GM12878 (cell line): ENCODE results near the gene CFAP45. TPM values are rescaled to one million over a fixed set of nuclear protein-coding genes. Genes with fewer than 3 reads are reported as not detected.

Experiments
- BACH1 ChIP-seq: fragments of 450-650 bp; IDR thresholded peaks from 2 replicates; pipeline ENCODE4 v1.6.1; 2017; ENCODE audit warnings: mild to moderate bottlenecking, borderline replicate concordance
- CREM ChIP-seq: IDR thresholded peaks from 2 replicates; pipeline ENCODE4 v1.6.1; 2014; ENCODE audit warnings: antibody characterized with exemption, low read depth
- EGR1 ChIP-seq, 2 experiments: IDR thresholded peaks; 1 replicate in 1 of 2; 2 replicates in 1 of 2; pipeline ENCODE4 v1.6.1; 2011 to 2012; ENCODE audit warnings: low read depth in 2 of 2, low read length in 2 of 2, borderline replicate concordance in 1 of 2, mild to moderate bottlenecking in 1 of 2, moderate library complexity in 1 of 2
- EZH2 ChIP-seq: IDR thresholded peaks from 2 replicates; pipeline ENCODE4 v1.6.1; 2012; ENCODE audit warnings: low read depth, mild to moderate bottlenecking, control low read depth, inconsistent platforms, low read length, borderline replicate concordance; ENCODE audit not compliant: control insufficient read depth
- MEF2A ChIP-seq: IDR thresholded peaks from 2 replicates; pipeline ENCODE4 v1.6.1; 2011; ENCODE audit warnings: low read depth, mild to moderate bottlenecking, low read length, moderate library complexity; ENCODE audit not compliant: insufficient read depth
- MEF2B ChIP-seq: fragments of 450-650 bp; IDR thresholded peaks from 2 replicates; pipeline ENCODE4 v1.6.1; 2018; ENCODE audit warnings: mild to moderate bottlenecking, moderate library complexity; ENCODE audit not compliant: partially characterized antibody, poor library complexity, severe bottlenecking
- NR2C1 ChIP-seq: fragments of 450-650 bp; IDR thresholded peaks from 2 replicates; pipeline ENCODE4 v1.6.1; 2017; ENCODE audit warnings: antibody characterized with exemption, mild to moderate bottlenecking, moderate library complexity
- PML ChIP-seq: IDR thresholded peaks from 2 replicates; pipeline ENCODE4 v1.6.1; 2012; ENCODE audit warnings: low read length, inconsistent platforms
- RAD21 ChIP-seq: IDR thresholded peaks from 2 replicates; pipeline ENCODE4 v1.6.1; 2011; ENCODE audit warnings: mild to moderate bottlenecking, low read depth, low read length, moderate library complexity; ENCODE audit not compliant: insufficient read depth
- RBBP5 ChIP-seq: fragments of 200-600 bp; sonication (generic); conservative IDR thresholded peaks from 2 replicates; pipeline ENCODE4 v1.6.1; 2016
- RCOR1 ChIP-seq: conservative IDR thresholded peaks from 2 replicates; pipeline ENCODE4 v1.6.1; 2012; ENCODE audit warnings: low read depth, low read length, improper control_type of control experiment
- SIX5 ChIP-seq: IDR thresholded peaks from 2 replicates; pipeline ENCODE4 v1.6.1; 2011; ENCODE audit warnings: mild to moderate bottlenecking, low read depth, low read length, moderate library complexity; ENCODE audit not compliant: severe bottlenecking
- SMAD5 ChIP-seq: IDR thresholded peaks from 2 replicates; pipeline ENCODE4 v1.6.1; 2016; ENCODE audit warnings: antibody characterized with exemption, low read depth
- STAT3 ChIP-seq: IDR thresholded peaks from 2 replicates; pipeline ENCODE4 v1.6.1; 2011; ENCODE audit warnings: low read depth, low read length, improper control_type of control experiment
- TBL1XR1 ChIP-seq: IDR thresholded peaks from 2 replicates; pipeline ENCODE4 v1.6.1; 2012; ENCODE audit warnings: low read depth, low read length, improper control_type of control experiment
- TCF7 ChIP-seq: IDR thresholded peaks from 2 replicates; pipeline ENCODE4 v1.6.1; 2014; ENCODE audit warnings: antibody characterized with exemption, borderline replicate concordance
- ZNF622 ChIP-seq: fragments of 450-650 bp; IDR thresholded peaks from 2 replicates; pipeline ENCODE4 v1.6.1; 2017; ENCODE audit warnings: mild to moderate bottlenecking, inconsistent platforms
- polyA plus RNA-seq, 11 experiments: library from polyadenylated mRNA; depleted of rRNA in 4 of 11; unstranded in 6 of 11; stranded (reverse) in 5 of 11; fragments of >200 nt; fragmentation: Nextera tagmentation in 4 of 11; fragmentation: Illumina TruSeq in 1 of 11; extraction: Ambion mirVana in 4 of 11; extraction: Trizol in 1 of 11; gene quantifications; 1 replicate in 1 of 11; 2 replicates in 10 of 11; pipeline versions ENCODE4 v1.2.1 to v1.2.3, GENCODE V29; 2011 to 2016; ENCODE audit warnings: inconsistent platforms in 2 of 11, missing spikeins in 2 of 11, low read depth in 1 of 11
- total RNA-seq, 4 experiments: library from RNA; depleted of rRNA in 3 of 4; stranded (reverse); fragments of >200 nt in 3 of 4; fragmentation: Illumina TruSeq in 1 of 4; extraction: Trizol in 1 of 4; gene quantifications; 2 replicates each; pipeline versions ENCODE4 v1.2.1 to v1.2.3, GENCODE V29; 2013 to 2021
- TF ChIP-seq, protein P1 (sequence below): IDR thresholded peaks from 2 replicates; pipeline ENCODE4 v1.6.1; 2011; ENCODE audit warnings: mild to moderate bottlenecking, low read depth, low read length, moderate library complexity; ENCODE audit not compliant: insufficient replicate concordance
- TF ChIP-seq, protein P2 (sequence below): IDR thresholded peaks from 2 replicates; pipeline ENCODE4 v1.6.1; 2012; ENCODE audit warnings: improper control_type of control experiment, low read depth, low read length; ENCODE audit not compliant: insufficient replicate concordance
- TF ChIP-seq, protein P3 (sequence below): IDR thresholded peaks from 2 replicates; pipeline ENCODE4 v1.6.1; 2012; ENCODE audit warnings: mild to moderate bottlenecking, low read depth, low read length

The CFAP45 gene
- total and polyA plus RNA-seq, 10 of the 15 experiments (the other 5 are each of a cell fraction or from before 2014, with no cell fraction given): 0.43 to 0.91 (median 0.67) TPM

DNA sequence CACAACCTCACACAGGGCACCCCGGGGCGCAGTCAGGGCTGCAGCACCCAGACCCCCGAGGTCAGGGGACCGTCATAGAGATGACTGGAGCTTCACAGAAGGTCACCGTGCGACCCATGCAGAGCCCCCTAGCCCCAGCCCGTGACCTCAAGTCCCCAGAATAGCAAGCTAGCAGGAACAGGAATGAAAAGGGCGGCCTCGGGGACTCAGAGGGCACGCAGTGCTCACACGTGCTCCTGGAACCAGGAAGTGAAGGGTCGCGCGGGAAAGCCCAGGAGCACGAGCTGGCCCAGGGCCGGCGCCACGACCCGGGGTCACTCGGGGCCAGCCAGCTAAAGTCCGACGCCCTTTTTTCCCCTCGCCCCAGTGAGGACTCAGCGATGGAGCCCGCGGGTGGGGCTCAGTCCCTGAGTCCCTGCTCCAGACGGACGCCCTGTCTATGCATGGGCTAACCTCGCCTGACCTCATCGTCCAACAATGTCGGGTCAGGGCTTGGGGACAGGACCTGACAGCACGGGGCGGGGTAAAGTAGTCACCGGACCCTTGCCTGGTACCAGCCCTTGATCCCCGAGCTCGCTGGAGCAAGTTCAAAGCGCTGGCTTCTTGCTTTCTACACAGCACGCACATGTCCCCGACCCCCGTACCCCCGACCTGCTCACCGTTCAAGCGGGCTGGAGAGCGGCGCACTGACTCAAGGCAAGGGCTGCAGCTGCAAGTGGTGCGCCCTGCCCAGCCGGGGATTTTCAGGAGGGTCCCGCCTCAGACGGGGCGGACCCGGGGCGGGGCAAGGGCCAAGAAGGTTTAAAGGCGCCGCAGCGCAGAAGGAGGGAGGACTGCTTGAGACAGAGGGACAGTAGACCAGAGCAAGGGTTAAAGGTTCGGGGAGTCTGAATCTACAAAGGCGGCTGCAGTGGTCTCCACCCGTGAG, 25.1 kb upstream of the CFAP45 start, which contains the start of gene TAGLN2 (continued):
- no peak for TF ChIP-seq ZNF622
- TF ChIP-seq, protein P1, sequence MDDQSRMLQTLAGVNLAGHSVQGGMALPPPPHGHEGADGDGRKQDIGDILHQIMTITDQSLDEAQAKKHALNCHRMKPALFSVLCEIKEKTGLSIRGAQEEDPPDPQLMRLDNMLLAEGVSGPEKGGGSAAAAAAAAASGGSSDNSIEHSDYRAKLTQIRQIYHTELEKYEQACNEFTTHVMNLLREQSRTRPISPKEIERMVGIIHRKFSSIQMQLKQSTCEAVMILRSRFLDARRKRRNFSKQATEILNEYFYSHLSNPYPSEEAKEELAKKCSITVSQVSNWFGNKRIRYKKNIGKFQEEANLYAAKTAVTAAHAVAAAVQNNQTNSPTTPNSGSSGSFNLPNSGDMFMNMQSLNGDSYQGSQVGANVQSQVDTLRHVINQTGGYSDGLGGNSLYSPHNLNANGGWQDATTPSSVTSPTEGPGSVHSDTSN: peak; percentile 51
- TF ChIP-seq MEF2A: no peak
- TF ChIP-seq, protein P2, sequence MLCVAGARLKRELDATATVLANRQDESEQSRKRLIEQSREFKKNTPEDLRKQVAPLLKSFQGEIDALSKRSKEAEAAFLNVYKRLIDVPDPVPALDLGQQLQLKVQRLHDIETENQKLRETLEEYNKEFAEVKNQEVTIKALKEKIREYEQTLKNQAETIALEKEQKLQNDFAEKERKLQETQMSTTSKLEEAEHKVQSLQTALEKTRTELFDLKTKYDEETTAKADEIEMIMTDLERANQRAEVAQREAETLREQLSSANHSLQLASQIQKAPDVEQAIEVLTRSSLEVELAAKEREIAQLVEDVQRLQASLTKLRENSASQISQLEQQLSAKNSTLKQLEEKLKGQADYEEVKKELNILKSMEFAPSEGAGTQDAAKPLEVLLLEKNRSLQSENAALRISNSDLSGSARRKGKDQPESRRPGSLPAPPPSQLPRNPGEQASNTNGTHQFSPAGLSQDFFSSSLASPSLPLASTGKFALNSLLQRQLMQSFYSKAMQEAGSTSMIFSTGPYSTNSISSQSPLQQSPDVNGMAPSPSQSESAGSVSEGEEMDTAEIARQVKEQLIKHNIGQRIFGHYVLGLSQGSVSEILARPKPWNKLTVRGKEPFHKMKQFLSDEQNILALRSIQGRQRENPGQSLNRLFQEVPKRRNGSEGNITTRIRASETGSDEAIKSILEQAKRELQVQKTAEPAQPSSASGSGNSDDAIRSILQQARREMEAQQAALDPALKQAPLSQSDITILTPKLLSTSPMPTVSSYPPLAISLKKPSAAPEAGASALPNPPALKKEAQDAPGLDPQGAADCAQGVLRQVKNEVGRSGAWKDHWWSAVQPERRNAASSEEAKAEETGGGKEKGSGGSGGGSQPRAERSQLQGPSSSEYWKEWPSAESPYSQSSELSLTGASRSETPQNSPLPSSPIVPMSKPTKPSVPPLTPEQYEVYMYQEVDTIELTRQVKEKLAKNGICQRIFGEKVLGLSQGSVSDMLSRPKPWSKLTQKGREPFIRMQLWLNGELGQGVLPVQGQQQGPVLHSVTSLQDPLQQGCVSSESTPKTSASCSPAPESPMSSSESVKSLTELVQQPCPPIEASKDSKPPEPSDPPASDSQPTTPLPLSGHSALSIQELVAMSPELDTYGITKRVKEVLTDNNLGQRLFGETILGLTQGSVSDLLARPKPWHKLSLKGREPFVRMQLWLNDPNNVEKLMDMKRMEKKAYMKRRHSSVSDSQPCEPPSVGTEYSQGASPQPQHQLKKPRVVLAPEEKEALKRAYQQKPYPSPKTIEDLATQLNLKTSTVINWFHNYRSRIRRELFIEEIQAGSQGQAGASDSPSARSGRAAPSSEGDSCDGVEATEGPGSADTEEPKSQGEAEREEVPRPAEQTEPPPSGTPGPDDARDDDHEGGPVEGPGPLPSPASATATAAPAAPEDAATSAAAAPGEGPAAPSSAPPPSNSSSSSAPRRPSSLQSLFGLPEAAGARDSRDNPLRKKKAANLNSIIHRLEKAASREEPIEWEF: no peak
- TF ChIP-seq CREM: 0 out of 2 replicates have a peak, but pooled peaks have one; percentile 4
- TF ChIP-seq EGR1 (IDR thresholded peaks at IDR 0.05; ENCODE audit: borderline replicate concordance in 1 of 2, low read depth in 2 of 2, low read length in 2 of 2): peak in 1 of 2 experiments; percentile 40; a peak in 1 of 3 replicates
- TF ChIP-seq SMAD5: peak; percentile 97
- TF ChIP-seq EZH2: no peak
- TF ChIP-seq TBL1XR1: no peak
- no peak for TF ChIP-seq RCOR1
- TF ChIP-seq STAT3: no peak
- TF ChIP-seq RBBP5: no peak
- TF ChIP-seq BACH1: peak; percentile 67
- TF ChIP-seq PML: peak; percentile 93
- TF ChIP-seq, protein P3, sequence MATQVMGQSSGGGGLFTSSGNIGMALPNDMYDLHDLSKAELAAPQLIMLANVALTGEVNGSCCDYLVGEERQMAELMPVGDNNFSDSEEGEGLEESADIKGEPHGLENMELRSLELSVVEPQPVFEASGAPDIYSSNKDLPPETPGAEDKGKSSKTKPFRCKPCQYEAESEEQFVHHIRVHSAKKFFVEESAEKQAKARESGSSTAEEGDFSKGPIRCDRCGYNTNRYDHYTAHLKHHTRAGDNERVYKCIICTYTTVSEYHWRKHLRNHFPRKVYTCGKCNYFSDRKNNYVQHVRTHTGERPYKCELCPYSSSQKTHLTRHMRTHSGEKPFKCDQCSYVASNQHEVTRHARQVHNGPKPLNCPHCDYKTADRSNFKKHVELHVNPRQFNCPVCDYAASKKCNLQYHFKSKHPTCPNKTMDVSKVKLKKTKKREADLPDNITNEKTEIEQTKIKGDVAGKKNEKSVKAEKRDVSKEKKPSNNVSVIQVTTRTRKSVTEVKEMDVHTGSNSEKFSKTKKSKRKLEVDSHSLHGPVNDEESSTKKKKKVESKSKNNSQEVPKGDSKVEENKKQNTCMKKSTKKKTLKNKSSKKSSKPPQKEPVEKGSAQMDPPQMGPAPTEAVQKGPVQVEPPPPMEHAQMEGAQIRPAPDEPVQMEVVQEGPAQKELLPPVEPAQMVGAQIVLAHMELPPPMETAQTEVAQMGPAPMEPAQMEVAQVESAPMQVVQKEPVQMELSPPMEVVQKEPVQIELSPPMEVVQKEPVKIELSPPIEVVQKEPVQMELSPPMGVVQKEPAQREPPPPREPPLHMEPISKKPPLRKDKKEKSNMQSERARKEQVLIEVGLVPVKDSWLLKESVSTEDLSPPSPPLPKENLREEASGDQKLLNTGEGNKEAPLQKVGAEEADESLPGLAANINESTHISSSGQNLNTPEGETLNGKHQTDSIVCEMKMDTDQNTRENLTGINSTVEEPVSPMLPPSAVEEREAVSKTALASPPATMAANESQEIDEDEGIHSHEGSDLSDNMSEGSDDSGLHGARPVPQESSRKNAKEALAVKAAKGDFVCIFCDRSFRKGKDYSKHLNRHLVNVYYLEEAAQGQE: no peak
- no peak for TF ChIP-seq MEF2B
- no peak for TF ChIP-seq TCF7
- no peak for TF ChIP-seq RAD21
- TF ChIP-seq NR2C1: 0 out of 2 replicates have a peak, but pooled peaks have one; percentile 4
- TF ChIP-seq SIX5: no peak
